Measurements from ENCODE around the gene MILR1.

MILR1 gene

DNA sequence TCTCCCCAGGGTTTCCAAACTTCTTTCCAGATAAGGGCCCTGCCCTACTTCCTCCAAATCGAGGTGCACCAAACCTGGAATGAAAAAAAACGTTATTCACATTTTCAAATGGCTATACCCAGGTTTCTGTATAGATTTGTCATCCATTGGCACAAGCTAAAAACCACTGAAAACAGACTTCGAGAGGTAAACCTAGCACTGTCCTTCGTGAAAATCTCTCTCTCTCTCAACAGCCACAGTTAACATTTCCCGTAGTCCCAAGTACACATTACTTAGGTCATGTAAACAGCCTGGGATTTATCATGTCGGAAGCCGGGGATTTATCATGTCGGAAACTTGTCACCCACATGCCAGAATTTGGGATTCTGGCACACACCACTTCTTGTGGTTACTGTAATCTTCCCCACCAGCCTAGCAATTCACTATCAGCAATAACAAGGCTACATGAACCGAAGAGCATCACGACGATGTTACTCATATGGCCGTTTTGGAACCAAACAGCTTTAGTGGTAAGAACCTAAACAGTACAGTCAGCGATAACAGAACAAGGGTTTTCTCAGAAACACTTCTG is 55.9 kb downstream of the MILR1 start:
- DNase-seq, result no peak

DNA sequence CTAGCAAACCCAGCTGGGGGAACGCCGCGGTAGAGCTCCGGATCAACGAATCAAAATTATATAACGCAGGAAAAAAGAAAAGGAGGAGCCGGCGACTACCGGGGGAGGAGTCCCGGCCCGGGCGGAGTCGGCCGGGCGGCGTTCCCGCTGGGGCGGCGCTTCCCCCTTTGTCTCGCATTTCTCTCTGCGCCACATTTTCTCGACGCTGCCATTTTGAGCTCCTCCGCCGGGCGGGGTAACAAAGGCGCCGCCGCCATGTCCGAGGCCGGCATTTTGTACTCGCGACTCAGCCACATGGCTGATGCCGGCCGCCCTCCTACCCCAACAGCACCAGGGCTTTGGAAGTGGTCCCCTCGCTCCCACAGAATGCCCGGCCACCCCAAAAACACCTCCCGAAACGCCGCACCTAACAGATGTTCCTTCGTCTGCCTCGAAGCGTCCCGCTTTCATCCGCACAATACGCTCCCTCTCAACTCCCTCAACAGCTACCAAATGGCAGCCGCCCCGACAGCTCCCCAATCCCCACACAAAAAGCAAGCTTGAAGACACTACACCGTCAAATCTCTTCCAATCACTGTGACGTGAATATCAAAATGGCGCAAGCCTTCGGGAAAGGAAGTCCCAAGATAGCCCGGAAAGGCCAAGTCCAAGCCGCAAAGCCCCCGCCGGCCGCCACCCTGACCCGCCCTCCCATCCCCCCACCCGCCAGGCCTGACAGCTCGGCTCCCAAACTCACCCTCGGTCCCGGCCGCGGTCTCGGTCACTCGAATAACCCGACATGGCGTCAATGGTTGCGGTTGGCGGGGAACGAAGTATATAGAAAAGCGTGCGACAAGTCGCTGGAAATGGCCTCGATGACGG is 56.7 kb downstream of the MILR1 start:
- peak; percentile 65 for DNase-seq

DNA sequence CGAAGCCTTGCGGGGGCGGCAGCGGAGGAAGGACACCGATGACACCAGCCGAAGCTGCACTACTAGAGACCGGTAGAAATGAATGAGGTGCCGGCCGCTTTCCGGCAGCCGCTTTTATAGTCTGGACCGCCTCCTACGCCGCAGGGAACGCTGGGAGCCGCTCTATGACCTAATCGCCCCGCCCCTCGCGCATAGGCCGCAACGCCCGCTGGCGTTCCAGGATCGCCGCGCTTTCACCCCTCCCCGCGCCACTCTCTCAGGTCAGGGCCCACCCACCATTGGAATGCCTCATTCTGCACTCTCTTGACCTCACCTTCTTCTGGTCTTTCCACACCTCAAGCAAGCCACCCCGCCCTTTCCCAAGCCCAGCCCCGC is 57.3 kb downstream of the MILR1 start, which contains the start of gene DDX5:
Gene DDX5, minus strand, starts transcription at position 89 of the 375 bp plus-strand sequence. CDS start 170 bp downstream, outside the sequence.
- peak; percentile 95 for DNase-seq

DNA sequence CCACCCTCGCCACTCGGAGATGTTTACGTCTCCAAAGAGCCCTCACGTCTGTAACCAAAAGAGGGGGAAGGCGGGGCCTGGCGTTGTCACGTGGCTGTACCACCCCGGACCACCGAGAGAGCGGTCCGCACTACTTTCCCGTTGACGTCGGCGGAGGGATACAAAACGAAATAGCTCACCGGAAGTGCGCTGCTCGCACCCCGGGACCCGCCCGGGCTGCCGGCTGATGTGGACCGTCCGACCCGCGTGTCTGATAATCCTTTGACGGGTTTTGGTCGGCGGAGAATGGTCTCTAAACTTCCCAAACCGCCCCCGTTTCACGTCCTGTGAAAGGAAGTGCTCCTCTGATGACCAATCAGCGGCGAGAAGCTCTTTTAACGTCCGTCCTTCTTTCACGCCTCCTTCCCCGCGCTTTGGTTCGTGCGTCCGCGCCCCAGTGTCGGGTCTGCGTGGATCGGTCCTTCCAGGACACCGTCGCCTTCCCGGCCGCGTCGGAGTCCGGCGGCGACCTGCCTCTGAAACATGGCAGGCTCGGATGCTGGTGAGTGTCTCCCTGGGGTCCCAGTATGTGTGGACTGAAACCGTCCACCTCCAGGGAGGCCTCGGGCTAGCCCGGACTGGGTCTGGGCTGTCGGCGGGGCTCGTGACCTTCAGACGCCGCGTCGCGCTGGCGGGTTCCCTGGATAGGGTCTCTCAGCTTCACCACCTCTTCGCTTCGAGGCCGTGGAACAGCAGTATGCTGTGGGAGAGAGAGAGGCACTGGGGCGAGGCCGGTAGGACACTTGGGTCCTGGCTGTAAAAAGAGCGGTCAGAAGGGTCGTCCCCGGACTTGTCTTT is 57.9 kb downstream of the MILR1 start, which contains the start of gene CEP95:
Gene CEP95, plus strand, starts transcription at position 402 of the 837 bp plus-strand sequence. Its CDS starts 121 bp downstream, at position 523.
- peak; percentile 95 for DNase-seq

DNA sequence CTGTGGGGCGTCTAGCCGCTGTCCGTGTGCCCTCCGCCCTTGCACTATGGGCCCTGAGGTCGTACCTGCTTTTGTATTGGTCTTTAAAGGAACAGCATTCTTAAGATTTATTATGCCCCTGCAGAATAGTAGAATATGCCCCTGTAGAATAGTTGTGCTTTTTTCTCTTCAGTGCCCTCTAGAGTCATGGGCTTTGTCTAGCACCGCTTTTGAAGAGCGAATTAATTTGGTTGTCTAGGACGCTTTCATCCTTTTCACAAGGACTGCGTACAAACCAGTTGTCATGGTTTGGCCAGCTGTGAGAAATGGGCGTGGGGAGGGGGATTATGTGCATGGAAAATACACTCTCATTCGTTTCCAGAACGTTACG is 58.5 kb downstream of the MILR1 start:
- peak; percentile 41 for DNase-seq

DNA sequence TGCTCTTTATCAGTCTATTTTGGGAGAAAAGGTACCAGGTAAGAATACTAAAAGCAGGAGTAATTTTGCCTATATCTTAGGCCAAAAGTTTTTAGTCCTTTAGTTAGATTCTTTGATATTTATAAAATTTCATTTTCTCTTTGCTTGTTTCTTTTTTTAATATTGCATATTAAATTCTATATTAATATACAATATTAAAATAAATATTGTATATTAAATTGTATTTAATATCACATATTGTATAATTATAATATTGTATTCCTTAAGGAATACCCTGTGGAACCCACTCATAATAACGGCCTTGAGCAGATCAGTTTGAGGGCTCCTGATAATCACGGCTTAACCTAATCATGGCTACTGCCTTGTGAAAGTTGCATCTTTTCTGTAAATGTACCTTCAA is 59.8 kb downstream of the MILR1 start:
- no peak for DNase-seq

DNA sequence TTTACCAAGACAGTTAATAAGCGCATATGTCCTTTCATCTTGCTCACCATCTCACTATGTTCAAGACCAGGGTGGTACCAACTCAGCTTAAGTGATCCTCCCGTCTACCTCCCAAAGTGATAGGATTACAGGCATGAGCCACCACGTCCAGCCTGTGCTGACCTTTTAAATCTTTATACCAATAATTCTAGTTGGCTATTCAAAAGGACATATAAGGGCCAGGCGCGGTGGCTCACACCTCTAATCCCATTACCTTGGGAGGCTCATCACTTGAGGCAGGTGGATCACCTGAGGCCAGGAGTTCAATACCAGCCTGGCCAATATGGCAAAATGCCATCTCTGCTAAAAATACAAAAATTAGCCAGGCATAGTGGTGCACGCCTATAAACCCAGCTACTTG is 60.3 kb downstream of the MILR1 start:
- DNase-seq, result no peak

DNA sequence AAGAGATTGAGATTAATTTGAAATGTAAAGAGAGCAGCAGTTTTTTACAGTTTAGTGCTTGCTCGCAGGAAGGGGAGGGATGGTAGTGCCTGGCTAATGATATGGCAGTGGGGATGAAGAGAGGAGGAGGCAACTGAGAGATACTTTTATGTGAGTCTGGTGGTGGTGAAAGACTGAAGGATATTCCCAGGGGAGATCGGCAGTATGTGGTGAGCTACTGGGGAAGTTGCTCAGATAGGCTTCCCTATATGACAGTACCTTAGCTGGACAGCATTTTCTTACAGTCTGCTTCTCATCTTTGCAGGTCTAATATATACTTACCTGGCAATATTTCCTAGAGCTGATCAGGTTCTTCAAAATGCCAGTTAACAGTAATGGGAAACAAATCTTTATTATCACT is 66.5 kb downstream of the MILR1 start:
- no peak for DNase-seq

DNA sequence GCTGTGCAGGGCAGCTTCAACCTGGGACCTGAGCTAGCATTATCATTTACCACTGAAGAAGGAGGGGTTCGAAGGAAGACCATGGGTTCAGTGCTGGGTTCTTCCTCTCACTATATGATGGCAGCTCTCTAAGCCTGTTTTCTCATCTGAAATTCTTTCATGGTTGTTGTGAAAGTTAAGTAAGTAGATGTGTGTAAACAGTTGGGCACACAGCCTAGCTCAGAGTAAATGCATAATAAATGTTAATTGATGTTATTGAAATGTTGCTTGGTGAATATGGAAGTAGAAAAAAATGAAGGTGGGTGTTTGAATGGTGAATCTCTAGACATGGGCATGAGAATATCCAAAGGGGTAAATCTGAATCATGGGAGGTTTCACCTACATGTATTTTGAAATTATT is 66.9 kb downstream of the MILR1 start:
- DNase-seq, result no peak
